CD4-positive, CD25-positive, alpha-beta regulatory T cell (primary cell): ENCODE data around the gene SYTL2. TPM values are rescaled to one million over a fixed set of nuclear protein-coding genes. Genes with fewer than 3 reads are reported as not detected.

ENCODE experiments used
- ATAC-seq, 2 donors: fragments of 150-1000 bp; cut with Tn5 transposase; one replicate each; pipeline ENCODE4 v1.10.0; 2021; ENCODE audit warnings: low read depth in 2 of 2, moderate number of reproducible peaks in 2 of 2, moderate library complexity in 1 of 2
- DNase-seq, 3 donors: peaks; one replicate each; pipeline versions ENCODE4 v3.0.0 to v3.0.0-alpha.2; 2012 to 2022; ENCODE audit warnings: mixed read lengths in 1 of 3
- H3K27ac ChIP-seq: one replicate; pipeline ENCODE4 v1.7.0; 2013; ENCODE audit warnings: mild to moderate bottlenecking, low read length; ENCODE audit not compliant: insufficient read depth, poor library complexity, severe bottlenecking
- H3K27me3 ChIP-seq: one replicate; pipeline ENCODE4 v1.7.0; 2013; ENCODE audit warnings: low read length; ENCODE audit not compliant: control insufficient read depth, insufficient read depth
- H3K36me3 ChIP-seq: one replicate; pipeline ENCODE4 v1.7.0; 2013; ENCODE audit warnings: mild to moderate bottlenecking, low read length, moderate library complexity; ENCODE audit not compliant: control insufficient read depth, insufficient read depth
- H3K4me1 ChIP-seq: 2 replicates; pipeline ENCODE4 v1.7.0; 2013; ENCODE audit warnings: mild to moderate bottlenecking, low read length; ENCODE audit not compliant: insufficient read depth, control insufficient read depth, poor library complexity, severe bottlenecking
- H3K4me3 ChIP-seq: one replicate; pipeline ENCODE4 v1.7.0; 2013; ENCODE audit warnings: low read depth, mild to moderate bottlenecking, low read length, moderate library complexity
- H3K9me3 ChIP-seq, 2 experiments: 1 replicate in 1 of 2; 2 replicates in 1 of 2; pipeline ENCODE4 v1.7.0; 2013; ENCODE audit warnings: low read length in 2 of 2, mild to moderate bottlenecking in 1 of 2, moderate library complexity in 1 of 2; ENCODE audit not compliant: control insufficient read depth in 2 of 2
- H3K27ac Mint-ChIP-seq, 3 donors: one replicate each; pipeline ENCODE4 v1.8.0; 2020 to 2022; ENCODE audit warnings: mild to moderate bottlenecking in 3 of 3, mixed read lengths in 3 of 3, moderate library complexity in 2 of 3
- H3K27me3 Mint-ChIP-seq: one replicate; pipeline ENCODE4 v1.8.0; 2022; ENCODE audit warnings: mild to moderate bottlenecking, mixed read lengths
- H3K36me3 Mint-ChIP-seq: one replicate; pipeline ENCODE4 v1.8.0; 2020; ENCODE audit warnings: mixed read lengths
- H3K4me1 Mint-ChIP-seq, 4 donors: one replicate each; pipeline ENCODE4 v1.8.0; 2020 to 2022; ENCODE audit warnings: mixed read lengths in 4 of 4, mild to moderate bottlenecking in 1 of 4
- H3K4me3 Mint-ChIP-seq, 4 donors: one replicate each; pipeline ENCODE4 v1.8.0; 2020 to 2022; ENCODE audit warnings: mild to moderate bottlenecking in 4 of 4, mixed read lengths in 4 of 4, moderate library complexity in 3 of 4
- H3K9me3 Mint-ChIP-seq, 7 donors: one replicate each; pipeline ENCODE4 v1.8.0; 2020 to 2022; ENCODE audit warnings: mixed read lengths in 7 of 7, mild to moderate bottlenecking in 3 of 7, moderate library complexity in 2 of 7
- polyA plus RNA-seq, 4 donors: library from polyadenylated mRNA; unstranded; fragments of 300-500 nt; fragmentation: Illumina TruSeq; gene quantifications; one replicate each; pipeline ENCODE4 v1.2.3, GENCODE V29; 2021
- total RNA-seq: library from RNA; stranded (reverse); gene quantifications from one replicate; pipeline ENCODE4 v1.2.3, GENCODE V29; 2022

SYTL2 gene
- total and polyA plus RNA-seq, 5 donors from 2014 or later, result 4.5 to 40.0 (median 5.6) TPM

- Histone ChIP-seq H3K27ac (no peak overlapping the region), H3K36me3 (no peaks in the 10 kb centered on the region), H3K9me3 (no peaks in the 10 kb centered on the region), H3K27me3 (peaks cover 6% of the 10 kb centered on the region), H3K4me3 (no peak overlapping the region), H3K4me1 (no peaks in the 10 kb centered on the region)
- no peak overlapping the region for H3K27ac Mint-ChIP-seq
- peaks cover 17% of the 10 kb centered on the region for H3K36me3 Mint-ChIP-seq
- peaks cover 0 to 7% (median 0%) of the 10 kb centered on the region in 4 donors for H3K4me1 Mint-ChIP-seq
- DNase-seq (no peak), ATAC-seq (no peak)
- H3K27me3 Mint-ChIP-seq, result peaks cover 21% of the 10 kb centered on the region
- peaks cover 0 to 1% (median 0%) of the 10 kb centered on the region in 7 donors for H3K9me3 Mint-ChIP-seq
- H3K4me3 Mint-ChIP-seq, result no peak overlapping the region
These were observed 87.9 kb downstream of the SYTL2 start for GRCh38 chr11:85723088-85723487.

- no peaks in the 10 kb centered on the region for H3K36me3 ChIP-seq
- ATAC-seq (no peak), DNase-seq (no peak)
- Mint-ChIP-seq H3K9me3 (peaks cover 0 to 1% (median 0%) of the 10 kb centered on the region in 7 donors), H3K4me3 (no peak overlapping the region), H3K27me3 (peaks cover 21% of the 10 kb centered on the region), H3K36me3 (peaks cover 8% of the 10 kb centered on the region), H3K27ac (no peak overlapping the region), H3K4me1 (peaks cover 0 to 7% (median 0%) of the 10 kb centered on the region in 4 donors)
- H3K27me3 ChIP-seq, result peaks cover 6% of the 10 kb centered on the region
- H3K4me3 ChIP-seq, result no peak overlapping the region
- no peaks in the 10 kb centered on the region for H3K9me3 ChIP-seq
- H3K27ac ChIP-seq, result no peak overlapping the region
- H3K4me1 ChIP-seq, result no peaks in the 10 kb centered on the region
These were observed 89.8 kb downstream of the SYTL2 start for GRCh38 chr11:85721191-85721590.

GRCh38 chr11:85718991-85719807 is 91.7 kb downstream of the SYTL2 start:
- Mint-ChIP-seq H3K4me3 (no peak overlapping the region), H3K36me3 (peaks cover 6% of the 10 kb centered on the region), H3K27me3 (peaks cover 13% of the 10 kb centered on the region), H3K9me3 (peaks cover 0 to 1% (median 0%) of the 10 kb centered on the region in 7 donors), H3K27ac (no peak overlapping the region), H3K4me1 (peaks cover 0 to 3% (median 0%) of the 10 kb centered on the region in 4 donors)
- Histone ChIP-seq H3K36me3 (no peaks in the 10 kb centered on the region), H3K4me1 (no peaks in the 10 kb centered on the region), H3K4me3 (no peak overlapping the region), H3K27me3 (no peaks in the 10 kb centered on the region), H3K27ac (no peak overlapping the region), H3K9me3 (no peaks in the 10 kb centered on the region)
- DNase-seq, result no peak
- no peak for ATAC-seq

GRCh38 chr11:85718126-85718943 is 92.6 kb downstream of the SYTL2 start:
- Histone ChIP-seq H3K4me3 (no peak overlapping the region), H3K36me3 (no peaks in the 10 kb centered on the region), H3K27me3 (peaks cover under 1% of the 10 kb centered on the region), H3K9me3 (no peaks in the 10 kb centered on the region), H3K4me1 (no peaks in the 10 kb centered on the region), H3K27ac (no peak overlapping the region)
- Mint-ChIP-seq H3K9me3 (peaks cover 0 to 1% (median 0%) of the 10 kb centered on the region in 7 donors), H3K4me3 (no peak overlapping the region), H3K27me3 (peaks cover 10% of the 10 kb centered on the region), H3K27ac (no peak overlapping the region), H3K36me3 (peaks cover 3% of the 10 kb centered on the region), H3K4me1 (no peaks in the 10 kb centered on the region)
- ATAC-seq (no peak), DNase-seq (no peak)

- H3K27me3 Mint-ChIP-seq, result peaks cover 10% of the 10 kb centered on the region
- ATAC-seq, result no peak
- H3K36me3 Mint-ChIP-seq, result no peaks in the 10 kb centered on the region
- no peak for DNase-seq
- H3K9me3 ChIP-seq, result no peaks in the 10 kb centered on the region
- peaks cover 3% of the 10 kb centered on the region for H3K27me3 ChIP-seq
- H3K4me3 ChIP-seq, result no peak overlapping the region
- no peaks in the 10 kb centered on the region for H3K4me1 Mint-ChIP-seq
- H3K36me3 ChIP-seq, result no peaks in the 10 kb centered on the region
- peaks cover 0 to 1% (median 0%) of the 10 kb centered on the region in 7 donors for H3K9me3 Mint-ChIP-seq
- H3K27ac ChIP-seq, result no peak overlapping the region
- H3K27ac Mint-ChIP-seq, result no peak overlapping the region
- H3K4me3 Mint-ChIP-seq, result no peak overlapping the region
- no peaks in the 10 kb centered on the region for H3K4me1 ChIP-seq
These were observed 93.5 kb downstream of the SYTL2 start for GRCh38 chr11:85717429-85717828.

GRCh38 chr11:85712953-85713352 is 98.0 kb downstream of the SYTL2 start:
- H3K9me3 ChIP-seq, result no peaks in the 10 kb centered on the region
- no peaks in the 10 kb centered on the region for H3K4me1 ChIP-seq
- DNase-seq (no peak), ATAC-seq (no peak)
- Mint-ChIP-seq H3K9me3 (no peaks in the 10 kb centered on the region), H3K4me1 (no peaks in the 10 kb centered on the region), H3K4me3 (no peak overlapping the region), H3K27ac (no peak overlapping the region), H3K27me3 (no peaks in the 10 kb centered on the region), H3K36me3 (no peaks in the 10 kb centered on the region)
- H3K27ac ChIP-seq, result no peak overlapping the region
- no peaks in the 10 kb centered on the region for H3K36me3 ChIP-seq
- H3K27me3 ChIP-seq, result peaks cover 3% of the 10 kb centered on the region
- no peak overlapping the region for H3K4me3 ChIP-seq

GRCh38 chr11:85710917-85711316 is 100.0 kb downstream of the SYTL2 start:
- Histone ChIP-seq H3K4me1 (no peaks in the 10 kb centered on the region), H3K36me3 (no peaks in the 10 kb centered on the region), H3K4me3 (no peak overlapping the region), H3K27ac (no peak overlapping the region), H3K27me3 (peaks cover 3% of the 10 kb centered on the region), H3K9me3 (no peaks in the 10 kb centered on the region)
- no peak for DNase-seq
- ATAC-seq, result no peak
- no peak overlapping the region for H3K4me3 Mint-ChIP-seq
- no peaks in the 10 kb centered on the region for H3K4me1 Mint-ChIP-seq
- H3K27ac Mint-ChIP-seq, result no peak overlapping the region
- no peaks in the 10 kb centered on the region for H3K36me3 Mint-ChIP-seq
- H3K9me3 Mint-ChIP-seq, result no peaks in the 10 kb centered on the region
- no peaks in the 10 kb centered on the region for H3K27me3 Mint-ChIP-seq
